CD4-positive, alpha-beta T cell (primary cell): ENCODE results near the gene ATP6V0D1. TPM values are rescaled to one million over a fixed set of nuclear protein-coding genes. Genes with fewer than 3 reads are reported as not detected.

ENCODE experiments used
- ATAC-seq: fragments of 200-7000 bp; cut with Tn5 transposase; one replicate; pipeline ENCODE4 v1.10.0; 2022; ENCODE audit warnings: mild to moderate bottlenecking; ENCODE audit not compliant: poor library complexity
- CTCF ChIA-PET: fragments of 350-600 bp; sonication (Branson Sonifier 250); formaldehyde crosslinking; loops from one replicate; lab custom pipeline; 2021; ENCODE audit warnings: antibody characterized with exemption, inconsistent platforms; lab: Charles Lee
- POLR2A ChIA-PET: fragments of 350-600 bp; sonication (Branson Sonifier 250); formaldehyde crosslinking; loops from one replicate; lab custom pipeline; 2021; ENCODE audit warnings: antibody characterized with exemption, inconsistent platforms; lab: Charles Lee
- DNase-seq, 14 experiments: peaks; one replicate each; pipeline ENCODE4 v3.0.0-alpha.2; 2013 to 2020; ENCODE audit warnings: mixed read lengths in 2 of 14
- H3K27ac ChIP-seq, 2 donors: one replicate each; pipeline versions ENCODE4 v1.5.1 to v1.7.0; 2013; ENCODE audit warnings: low read length in 2 of 2, low read depth in 1 of 2, mild to moderate bottlenecking in 1 of 2
- H3K27me3 ChIP-seq, 2 experiments: 1 replicate in 1 of 2; 2 replicates in 1 of 2; pipeline versions ENCODE4 v1.6.1 to v1.7.0; 2013; ENCODE audit warnings: low read length in 2 of 2, control low read depth in 1 of 2, mild to moderate bottlenecking in 1 of 2, moderate library complexity in 1 of 2; ENCODE audit not compliant: insufficient read depth in 2 of 2, control insufficient read depth in 1 of 2
- H3K36me3 ChIP-seq: one replicate; pipeline ENCODE4 v1.6.1; 2013; ENCODE audit warnings: low read length, control low read depth; ENCODE audit not compliant: insufficient read depth
- H3K4me1 ChIP-seq: one replicate; pipeline ENCODE4 v1.6.1; 2013; ENCODE audit warnings: low read length, control low read depth; ENCODE audit not compliant: insufficient read depth
- H3K4me3 ChIP-seq: one replicate; pipeline ENCODE4 v1.5.1; 2013; ENCODE audit warnings: mild to moderate bottlenecking, low read length, moderate library complexity
- H3K9me3 ChIP-seq, 2 experiments: 1 replicate in 1 of 2; 2 replicates in 1 of 2; pipeline versions ENCODE4 v1.6.1 to v1.7.0; 2013; ENCODE audit warnings: low read length in 2 of 2, mild to moderate bottlenecking in 2 of 2, control low read depth in 1 of 2, moderate library complexity in 1 of 2; ENCODE audit not compliant: control insufficient read depth in 1 of 2, insufficient read depth in 1 of 2
- H3K27ac Mint-ChIP-seq: one replicate; pipeline ENCODE4 v1.8.0; 2020; ENCODE audit warnings: mixed read lengths
- H3K27me3 Mint-ChIP-seq: one replicate; pipeline ENCODE4 v1.8.0; 2021; ENCODE audit warnings: mixed read lengths
- H3K36me3 Mint-ChIP-seq: one replicate; pipeline ENCODE4 v1.8.0; 2021; ENCODE audit warnings: low read depth, mixed read lengths
- H3K4me1 Mint-ChIP-seq: one replicate; pipeline ENCODE4 v1.8.0; 2021; ENCODE audit warnings: low read depth, mixed read lengths
- H3K4me3 Mint-ChIP-seq: one replicate; pipeline ENCODE4 v1.8.0; 2020; ENCODE audit warnings: mild to moderate bottlenecking, mixed read lengths
- H3K9me3 Mint-ChIP-seq: one replicate; pipeline ENCODE4 v1.8.0; 2020; ENCODE audit warnings: mixed read lengths
- CTCF ChIP-seq: fragments of 200-600 bp; IDR thresholded peaks from one replicate; pipeline ENCODE4 v1.8.0; 2022; ENCODE audit warnings: antibody characterized with exemption, mild to moderate bottlenecking
- intact Hi-C, 2 experiments: fragments of 100-400 bp; cut with DNase I in 1 of 2; cut with micrococcal nuclease in 1 of 2; formaldehyde crosslinking; loops; one replicate each; pipeline versions ENCODE4 v1.15.1 to v1.9.0; 2023 to 2025; cut with DNase I, micrococcal nuclease
- total RNA-seq, 174 experiments: library from RNA in 2 of 174; stranded (reverse) in 2 of 174; gene quantifications; one replicate each; pipeline ENCODE4 v1.2.3 and lab custom pipeline; 2021 to 2026

ATP6V0D1 gene
- total RNA-seq, 2 experiments from 2014 or later, result 39.4 to 41.7 TPM

- peaks cover 4% of the 10 kb centered on the region for H3K4me1 Mint-ChIP-seq
- POLR2A ChIA-PET, result no interaction called here
- no peaks in the 10 kb centered on the region for H3K9me3 Mint-ChIP-seq
- ATAC-seq, result no peak
- no peak for TF ChIP-seq CTCF
- Histone ChIP-seq H3K9me3 (no peaks in the 10 kb centered on the region), H3K27me3 (peaks cover 23 to 26% of the 10 kb centered on the region in 2 experiments), H3K4me1 (peaks cover 6% of the 10 kb centered on the region), H3K27ac (no peak overlapping the region), H3K4me3 (no peak overlapping the region), H3K36me3 (no peaks in the 10 kb centered on the region)
- no peak overlapping the region for H3K27ac Mint-ChIP-seq
- H3K27me3 Mint-ChIP-seq, result peaks cover 42% of the 10 kb centered on the region
- no peak overlapping the region for H3K4me3 Mint-ChIP-seq
- intact Hi-C loops, result no loop called here
- no peak for DNase-seq
- H3K36me3 Mint-ChIP-seq, result no peaks in the 10 kb centered on the region
- CTCF ChIA-PET, result interaction anchor here (0.6 kb wide), 1 partner anchor 60 kb away, joined by 3 read pairs; no protein-coding TSS in a partner anchor
Observed at GRCh38 chr16:67421030-67421429, 59.9 kb downstream of the ATP6V0D1 start.

- Histone ChIP-seq H3K27me3 (peaks cover 24 to 31% of the 10 kb centered on the region in 2 experiments), H3K9me3 (no peaks in the 10 kb centered on the region), H3K4me1 (peaks cover 12% of the 10 kb centered on the region), H3K4me3 (no peak overlapping the region), H3K27ac (no peak overlapping the region), H3K36me3 (no peaks in the 10 kb centered on the region)
- ChIA-PET POLR2A (no interaction called here), CTCF (no interaction called here)
- no peaks in the 10 kb centered on the region for H3K36me3 Mint-ChIP-seq
- no peak for TF ChIP-seq CTCF
- intact Hi-C loops, result loop anchor here (5.0 to 10.0 kb wide), 2 partner anchors 443 to 445 kb away; no protein-coding TSS in a partner anchor
- H3K4me1 Mint-ChIP-seq, result peaks cover 4% of the 10 kb centered on the region
- no peak overlapping the region for H3K4me3 Mint-ChIP-seq
- no peak overlapping the region for H3K27ac Mint-ChIP-seq
- no peak for DNase-seq
- H3K27me3 Mint-ChIP-seq, result peaks cover 40% of the 10 kb centered on the region
- ATAC-seq, result no peak
- H3K9me3 Mint-ChIP-seq, result no peaks in the 10 kb centered on the region
Observed at GRCh38 chr16:67419931-67420330, 61.0 kb downstream of the ATP6V0D1 start.

- H3K4me3 ChIP-seq, result no peak overlapping the region
- Mint-ChIP-seq H3K27ac (no peak overlapping the region), H3K36me3 (no peaks in the 10 kb centered on the region), H3K4me1 (peaks cover 4% of the 10 kb centered on the region), H3K27me3 (peaks cover 43% of the 10 kb centered on the region), H3K9me3 (no peaks in the 10 kb centered on the region), H3K4me3 (no peak overlapping the region)
- H3K27ac ChIP-seq, result no peak overlapping the region
- POLR2A ChIA-PET, result no interaction called here
- H3K4me1 ChIP-seq, result peaks cover 12% of the 10 kb centered on the region
- H3K9me3 ChIP-seq, result no peaks in the 10 kb centered on the region
- TF ChIP-seq CTCF, result no peak
- ATAC-seq, result no peak
- H3K36me3 ChIP-seq, result no peaks in the 10 kb centered on the region
- no peak for DNase-seq
- CTCF ChIA-PET, result no interaction called here
- intact Hi-C loops, result loop anchor here (5.0 to 10.0 kb wide), 2 partner anchors 442 to 445 kb away; no protein-coding TSS in a partner anchor
- peaks cover 24 to 26% of the 10 kb centered on the region in 2 experiments for H3K27me3 ChIP-seq
Observed at GRCh38 chr16:67419502-67419901, 61.5 kb downstream of the ATP6V0D1 start.
